B cell (primary cell): ENCODE results near the gene PRRT2. TPM values are rescaled to one million over a fixed set of nuclear protein-coding genes. Genes with fewer than 3 reads are reported as not detected.
"Not testable (repeated sequence)": the region's sequence is repeated elsewhere in the genome, so short reads cannot be mapped to it uniquely, and the experiment has no call there.

Experiments
- ATAC-seq: fragments of 200-7000 bp; cut with Tn5 transposase; one replicate; pipeline ENCODE4 v1.10.0; 2021; ENCODE audit warnings: low read depth, mild to moderate bottlenecking, moderate number of reproducible peaks, moderate library complexity
- CTCF ChIA-PET: fragments of 350-600 bp; sonication (Branson Sonifier 250); formaldehyde crosslinking; loops from one replicate; lab custom pipeline; 2021; ENCODE audit warnings: antibody characterized with exemption, inconsistent platforms; lab: Charles Lee
- POLR2A ChIA-PET: fragments of 350-600 bp; sonication (Branson Sonifier 250); formaldehyde crosslinking; loops from one replicate; lab custom pipeline; 2021; ENCODE audit warnings: antibody characterized with exemption; lab: Charles Lee
- DNase-seq: peaks from one replicate; pipeline ENCODE4 v3.0.0; 2013
- H2AFZ ChIP-seq: 2 replicates; pipeline ENCODE4 v1.6.1; 2012; ENCODE audit warnings: mild to moderate bottlenecking, low read depth, low read length; ENCODE audit not compliant: insufficient read depth, poor library complexity, severe bottlenecking
- H3K27ac ChIP-seq, 2 donors: 1 replicate in 1 of 2; 2 replicates in 1 of 2; pipeline ENCODE4 v1.5.1; 2012 to 2013; ENCODE audit warnings: low read length in 2 of 2, mild to moderate bottlenecking in 2 of 2, moderate library complexity in 1 of 2
- H3K27me3 ChIP-seq, 4 experiments: fragments of 200-600 bp in 1 of 4; sonication (generic) in 1 of 4; replicated peaks in 1 of 4; 1 replicate in 2 of 4; 2 replicates in 2 of 4; pipeline versions ENCODE4 v1.6.1 to v1.7.0; 2013 to 2016; ENCODE audit warnings: low read length in 3 of 4, mild to moderate bottlenecking in 2 of 4, mixed read lengths in 1 of 4, moderate library complexity in 1 of 4; ENCODE audit not compliant: insufficient read depth in 4 of 4, control insufficient read depth in 3 of 4; ENCODE audit errors: control extremely low read depth in 1 of 4
- H3K36me3 ChIP-seq, 2 experiments: replicated peaks in 1 of 2; 1 replicate in 1 of 2; 2 replicates in 1 of 2; pipeline versions ENCODE4 v1.6.1 to v1.7.1; 2013; ENCODE audit warnings: low read length in 1 of 2; ENCODE audit not compliant: insufficient read depth in 2 of 2, control insufficient read depth in 1 of 2; ENCODE audit errors: control extremely low read depth in 1 of 2, extremely low read depth in 1 of 2
- H3K4me1 ChIP-seq, 2 donors: fragments of 200-600 bp in 1 of 2; sonication (generic) in 1 of 2; 1 replicate in 1 of 2; 2 replicates in 1 of 2; pipeline versions ENCODE4 v1.5.1 to v1.6.1; 2013 to 2017; ENCODE audit warnings: low read length in 2 of 2; ENCODE audit not compliant: control insufficient read depth in 2 of 2, insufficient read depth in 2 of 2
- H3K4me2 ChIP-seq: replicated peaks from 2 replicates; pipeline ENCODE3; 2012; ENCODE audit warnings: mild to moderate bottlenecking, low read depth, low read length; ENCODE audit not compliant: poor library complexity, severe bottlenecking
- H3K4me3 ChIP-seq, 5 experiments: fragments of 200-600 bp in 1 of 5; sonication (generic) in 1 of 5; 1 replicate in 3 of 5; 2 replicates in 2 of 5; pipeline versions ENCODE4 v1.5.1 to v1.7.0; 2011 to 2016; ENCODE audit warnings: low read length in 4 of 5, mild to moderate bottlenecking in 4 of 5, low read depth in 2 of 5, control low read depth in 1 of 5, moderate library complexity in 1 of 5; ENCODE audit not compliant: insufficient read depth in 1 of 5; ENCODE audit errors: control extremely low read depth in 1 of 5, extremely low read depth in 1 of 5
- H3K79me2 ChIP-seq: fragments of 200-600 bp; sonication (generic); one replicate; pipeline ENCODE4 v1.6.0; 2016; ENCODE audit warnings: low read length; ENCODE audit not compliant: control insufficient read depth, insufficient read depth
- H3K9ac ChIP-seq: fragments of 200-600 bp; sonication (generic); 2 replicates; pipeline ENCODE4 v1.6.1; 2017; ENCODE audit warnings: mild to moderate bottlenecking, low read length, moderate library complexity
- H3K9me3 ChIP-seq, 3 donors: one replicate each; pipeline versions ENCODE4 v1.6.1 to v1.7.1; 2013; ENCODE audit warnings: low read length in 2 of 3; ENCODE audit not compliant: control insufficient read depth in 2 of 3, insufficient read depth in 1 of 3; ENCODE audit errors: control extremely low read depth in 1 of 3
- H4K20me1 ChIP-seq: 2 replicates; pipeline ENCODE4 v1.6.0; 2012; ENCODE audit warnings: mild to moderate bottlenecking, low read length; ENCODE audit not compliant: insufficient read depth, control insufficient read depth, poor library complexity, severe bottlenecking
- H3K27ac Mint-ChIP-seq: one replicate; pipeline ENCODE4 v1.8.0; 2021; ENCODE audit warnings: mixed read lengths
- H3K27me3 Mint-ChIP-seq: one replicate; pipeline ENCODE4 v1.8.0; 2021; ENCODE audit warnings: mixed read lengths
- H3K4me1 Mint-ChIP-seq: one replicate; pipeline ENCODE4 v1.8.0; 2021; ENCODE audit warnings: mixed read lengths
- H3K4me3 Mint-ChIP-seq: one replicate; pipeline ENCODE4 v1.8.0; 2021; ENCODE audit warnings: mixed read lengths
- H3K9me3 Mint-ChIP-seq: one replicate; pipeline ENCODE4 v1.8.0; 2022; ENCODE audit warnings: mixed read lengths; ENCODE audit not compliant: insufficient read depth
- CTCF ChIP-seq: fragments of 200-600 bp; IDR thresholded peaks from one replicate; pipeline ENCODE4 v1.8.0; 2022; ENCODE audit warnings: antibody characterized with exemption, mild to moderate bottlenecking
- EZH2 ChIP-seq: IDR thresholded peaks from 2 replicates; pipeline ENCODE4 v1.6.1; 2012; ENCODE audit warnings: borderline replicate concordance, low read depth, mild to moderate bottlenecking, moderate library complexity, low read length; ENCODE audit not compliant: insufficient read depth, poor library complexity, severe bottlenecking
- WGBS: methylation state at CpG from one replicate; pipeline ENCODE4 v1.1.5; 2013; ENCODE audit warnings: missing lambda C conversion rate; ENCODE audit not compliant: insufficient coverage; 5-methylcytosine and 5-hydroxymethylcytosine counted together
- intact Hi-C: fragments of 100-400 bp; cut with micrococcal nuclease; formaldehyde crosslinking; loops from one replicate; pipeline ENCODE4 v1.10.0; 2022
- polyA plus RNA-seq: library from polyadenylated mRNA; depleted of rRNA; stranded (reverse); fragments of >200 nt; gene quantifications from 2 replicates; pipeline ENCODE4 v1.2.3, GENCODE V29; 2012
- total RNA-seq, 2 donors: library from RNA; stranded (reverse); fragments of 120-200 nt in 1 of 2; gene quantifications; 1 replicate in 1 of 2; 2 replicates in 1 of 2; pipeline versions ENCODE4 v1.2.3 to v1.2.4, GENCODE V29; 2013 to 2022

Gene PRRT2
- total and polyA plus RNA-seq, 2 donors (not counting 1 experiment from before 2014, with no cell fraction given), result 0.79 to 3.1 TPM

- WGBS, result 88% methylated on average over 3 of the region's 7 CpGs
- no peak for TF ChIP-seq CTCF
- no peak for TF ChIP-seq EZH2
- Histone ChIP-seq H4K20me1 (no peaks in the 10 kb centered on the region), H3K4me1 (no peaks in the 10 kb centered on the region), H3K79me2 (no peaks in the 10 kb centered on the region), H3K4me3 (no peak overlapping the region), H3K27ac (no peak overlapping the region), H3K36me3 (no peaks in the 10 kb centered on the region), H3K4me2 (no peak overlapping the region), H3K27me3 (no peaks in the 10 kb centered on the region), H3K9me3 (no peaks in the 10 kb centered on the region), H3K9ac (no peak overlapping the region), H2AFZ (no peak overlapping the region)
- POLR2A ChIA-PET, result no interaction called here
- H3K9me3 Mint-ChIP-seq, result no peaks in the 10 kb centered on the region
- DNase-seq, result no peak
- no peaks in the 10 kb centered on the region for H3K4me1 Mint-ChIP-seq
- no peaks in the 10 kb centered on the region for H3K27me3 Mint-ChIP-seq
- CTCF ChIA-PET, result no interaction called here
- H3K4me3 Mint-ChIP-seq, result no peak overlapping the region
- H3K27ac Mint-ChIP-seq, result no peak overlapping the region
- ATAC-seq, result no peak
- intact Hi-C loops, result no loop called here
These were observed 41.6 kb upstream of the PRRT2 start for GRCh38 chr16:29770250-29770929.

- H3K27ac Mint-ChIP-seq, H3K4me3 Mint-ChIP-seq, H3K27me3 Mint-ChIP-seq, H3K4me3 ChIP-seq, H3K79me2 ChIP-seq, H3K27ac ChIP-seq, H3K9ac ChIP-seq, H4K20me1 ChIP-seq, POLR2A ChIA-PET, ATAC-seq, H3K4me1 Mint-ChIP-seq, H3K9me3 ChIP-seq, H2AFZ ChIP-seq, H3K27me3 ChIP-seq, intact Hi-C loops, H3K36me3 ChIP-seq, H3K4me2 ChIP-seq, H3K9me3 Mint-ChIP-seq, DNase-seq, H3K4me1 ChIP-seq: not testable (repeated sequence)
- 93% methylated on average over 5 of the region's 7 CpGs for WGBS
- CTCF ChIA-PET, result interaction anchor here (1.2 kb wide), 1 partner anchor 13 kb away, joined by 3 read pairs; no protein-coding TSS in a partner anchor
These were observed 39.7 kb upstream of the PRRT2 start for GRCh38 chr16:29772330-29772729.
